ENCODE measurements around the gene RASEF.

- TF ChIP-seq, protein P1, sequence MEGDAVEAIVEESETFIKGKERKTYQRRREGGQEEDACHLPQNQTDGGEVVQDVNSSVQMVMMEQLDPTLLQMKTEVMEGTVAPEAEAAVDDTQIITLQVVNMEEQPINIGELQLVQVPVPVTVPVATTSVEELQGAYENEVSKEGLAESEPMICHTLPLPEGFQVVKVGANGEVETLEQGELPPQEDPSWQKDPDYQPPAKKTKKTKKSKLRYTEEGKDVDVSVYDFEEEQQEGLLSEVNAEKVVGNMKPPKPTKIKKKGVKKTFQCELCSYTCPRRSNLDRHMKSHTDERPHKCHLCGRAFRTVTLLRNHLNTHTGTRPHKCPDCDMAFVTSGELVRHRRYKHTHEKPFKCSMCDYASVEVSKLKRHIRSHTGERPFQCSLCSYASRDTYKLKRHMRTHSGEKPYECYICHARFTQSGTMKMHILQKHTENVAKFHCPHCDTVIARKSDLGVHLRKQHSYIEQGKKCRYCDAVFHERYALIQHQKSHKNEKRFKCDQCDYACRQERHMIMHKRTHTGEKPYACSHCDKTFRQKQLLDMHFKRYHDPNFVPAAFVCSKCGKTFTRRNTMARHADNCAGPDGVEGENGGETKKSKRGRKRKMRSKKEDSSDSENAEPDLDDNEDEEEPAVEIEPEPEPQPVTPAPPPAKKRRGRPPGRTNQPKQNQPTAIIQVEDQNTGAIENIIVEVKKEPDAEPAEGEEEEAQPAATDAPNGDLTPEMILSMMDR (IDR thresholded peaks at IDR 0.05) = no peak
- no peak for TF ChIP-seq POLR2A (IDR thresholded peaks at IDR 0.05)
Observed at GRCh38 chr9:83036043-83036442, 26.9 kb downstream of the RASEF start.
